8988T (cell line): ENCODE results near the gene SMC5.
"Not testable (repeated sequence)": the region's sequence is repeated elsewhere in the genome, so short reads cannot be mapped to it uniquely, and the experiment has no call there.

Source experiments
- DNase-seq: peaks from one replicate; pipeline ENCODE4 v3.0.0; 2011

SMC5 gene

GRCh38 chr9:70374962-70375618 lies 116.3 kb downstream of the SMC5 start:
- DNase-seq = no peak

- DNase-seq = no peak
Observed at GRCh38 chr9:70382046-70382708, 123.4 kb downstream of the SMC5 start.

- no peak for DNase-seq
Observed at GRCh38 chr9:70382709-70383605, 124.2 kb downstream of the SMC5 start.

GRCh38 chr9:70385426-70385825 lies 126.6 kb downstream of the SMC5 start:
- no peak for DNase-seq

- DNase-seq = no peak
Observed at GRCh38 chr9:70387663-70388062, 128.9 kb downstream of the SMC5 start.

GRCh38 chr9:70389188-70389587 lies 130.4 kb downstream of the SMC5 start:
- DNase-seq = no peak

- DNase-seq = no peak
Observed at GRCh38 chr9:70389621-70390266, 131.0 kb downstream of the SMC5 start.

GRCh38 chr9:70390933-70391341 lies 132.2 kb downstream of the SMC5 start:
- DNase-seq = no peak

GRCh38 chr9:70392189-70392588 lies 133.4 kb downstream of the SMC5 start:
- no peak for DNase-seq

GRCh38 chr9:70392850-70393249 lies 134.1 kb downstream of the SMC5 start:
- no peak for DNase-seq

GRCh38 chr9:70395652-70396051 lies 136.9 kb downstream of the SMC5 start:
- no peak for DNase-seq

GRCh38 chr9:70398145-70398556 lies 139.4 kb downstream of the SMC5 start:
- DNase-seq = no peak

GRCh38 chr9:70399141-70399540 lies 140.4 kb downstream of the SMC5 start:
- DNase-seq = no peak

GRCh38 chr9:70400107-70400892 lies 141.5 kb downstream of the SMC5 start:
- DNase-seq = no peak

GRCh38 chr9:70401241-70401640 lies 142.5 kb downstream of the SMC5 start:
- not testable (repeated sequence) for DNase-seq

GRCh38 chr9:70402213-70402612 lies 143.4 kb downstream of the SMC5 start:
- DNase-seq = no peak

GRCh38 chr9:70403166-70403565 lies 144.4 kb downstream of the SMC5 start:
- DNase-seq = no peak

- no peak for DNase-seq
Observed at GRCh38 chr9:70403618-70404025, 144.8 kb downstream of the SMC5 start.

GRCh38 chr9:70404261-70404660 lies 145.5 kb downstream of the SMC5 start:
- DNase-seq = no peak
